Measurements from ENCODE around the gene ACVR1.
A peak's percentile ranks its signal among the peaks of the same experiment; 100 is the strongest.
"Not testable (repeated sequence)": the region's sequence is repeated elsewhere in the genome, so short reads cannot be mapped to it uniquely, and the experiment has no call there.

The ACVR1 gene

DNA sequence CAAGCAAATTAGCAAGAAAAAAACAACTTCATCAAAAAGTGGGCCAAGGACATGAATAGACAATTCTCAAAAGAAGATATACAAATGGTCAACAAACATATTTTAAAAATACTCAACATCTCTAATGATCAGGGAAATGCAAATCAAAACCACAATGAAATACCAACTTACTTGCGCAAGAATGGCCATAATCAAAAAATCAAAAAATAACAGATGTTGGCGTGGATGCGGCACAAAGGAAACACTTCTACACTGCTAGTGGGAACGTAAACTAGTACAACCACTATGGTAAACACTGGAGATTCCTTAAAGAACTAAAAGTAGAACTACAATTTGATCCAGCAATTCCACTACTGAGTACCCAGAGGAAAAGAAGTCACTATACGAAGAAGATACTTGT lies 119.7 kb downstream of the ACVR1 start:
- not testable (repeated sequence) for DNase-seq (ENCODE audit: low read depth)

GRCh38 chr2:157751462-157752058 lies 124.6 kb downstream of the ACVR1 start:
- DNase-seq (ENCODE audit: low read depth), result peak; percentile 3

DNA sequence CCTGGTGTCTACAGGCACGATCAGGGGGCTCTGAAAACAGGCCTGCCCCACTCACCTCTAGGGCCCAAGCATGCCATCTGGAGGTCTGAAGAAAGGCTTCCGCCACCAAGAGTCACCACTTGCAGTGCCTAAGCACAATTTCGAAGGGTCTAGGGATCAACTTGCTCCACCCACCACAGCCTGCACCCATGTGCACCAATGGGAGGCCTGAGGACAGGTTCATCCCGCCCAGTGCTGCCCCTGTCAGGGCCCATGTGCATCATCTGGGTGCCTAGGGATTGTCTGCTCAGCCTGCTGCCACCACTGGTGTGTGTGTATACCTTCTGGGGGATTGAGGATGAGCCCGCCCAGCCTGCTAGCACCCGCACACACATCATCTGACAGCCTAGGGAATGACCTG lies 126.4 kb downstream of the ACVR1 start:
- DNase-seq (ENCODE audit: low read depth), result no peak

DNA sequence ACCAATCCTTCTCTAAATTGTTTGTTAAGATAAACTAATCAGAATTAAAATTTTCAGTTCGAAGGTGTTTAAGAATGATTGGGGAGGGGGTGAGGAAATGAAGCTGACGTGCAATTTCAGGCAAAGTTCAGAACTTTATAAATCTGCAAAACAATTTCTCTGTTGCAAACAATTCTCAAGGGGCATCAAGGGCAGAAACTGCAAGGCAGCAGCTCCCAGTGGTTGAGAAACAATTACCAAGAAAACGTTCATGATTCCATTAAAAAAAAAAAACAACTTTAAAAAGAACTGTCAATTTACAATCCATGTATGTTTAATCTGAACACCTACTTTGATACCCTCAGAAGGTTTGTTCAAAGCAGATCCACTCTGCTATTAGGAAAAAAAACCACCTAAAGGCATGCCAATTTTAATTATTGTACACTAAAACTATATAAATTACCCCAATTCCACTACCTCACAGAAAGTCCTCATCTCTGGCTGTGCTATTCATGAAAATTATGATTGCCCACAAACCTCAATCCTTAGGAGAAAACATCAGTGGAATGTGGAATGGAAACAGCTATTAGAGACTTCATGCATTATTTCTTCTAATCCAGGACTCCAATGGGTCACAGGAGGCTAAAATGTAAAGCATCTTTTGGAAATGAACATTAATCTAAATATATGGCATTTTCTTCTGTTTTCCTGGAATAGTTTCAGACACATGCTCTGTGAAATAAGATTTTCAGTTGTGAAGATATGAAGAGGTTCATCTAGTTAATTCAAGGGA lies 127.6 kb downstream of the ACVR1 start:
- DNase-seq (ENCODE audit: low read depth), result no peak

- no peak for DNase-seq (ENCODE audit: low read depth)
Observed at GRCh38 chr2:157747695-157748370, 128.3 kb downstream of the ACVR1 start.

DNA sequence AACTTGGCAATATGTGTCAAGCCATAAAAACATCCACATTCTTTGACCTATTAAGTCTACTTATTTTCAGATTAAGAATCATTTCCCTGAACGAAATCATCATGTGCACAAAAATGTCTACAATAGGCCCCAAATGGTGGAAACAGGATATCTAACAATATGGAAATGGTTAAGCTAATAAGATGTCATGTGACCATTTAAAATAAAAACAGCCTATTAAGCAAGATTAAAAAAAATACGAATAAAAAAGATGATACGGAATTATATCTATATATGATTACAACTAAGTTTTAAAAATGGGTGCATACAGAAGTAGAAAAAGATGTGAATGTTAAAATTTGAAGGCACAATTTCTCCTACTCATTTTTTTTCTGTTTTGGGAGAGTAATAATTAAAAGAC lies 128.8 kb downstream of the ACVR1 start:
- DNase-seq (ENCODE audit: low read depth), result no peak

DNA sequence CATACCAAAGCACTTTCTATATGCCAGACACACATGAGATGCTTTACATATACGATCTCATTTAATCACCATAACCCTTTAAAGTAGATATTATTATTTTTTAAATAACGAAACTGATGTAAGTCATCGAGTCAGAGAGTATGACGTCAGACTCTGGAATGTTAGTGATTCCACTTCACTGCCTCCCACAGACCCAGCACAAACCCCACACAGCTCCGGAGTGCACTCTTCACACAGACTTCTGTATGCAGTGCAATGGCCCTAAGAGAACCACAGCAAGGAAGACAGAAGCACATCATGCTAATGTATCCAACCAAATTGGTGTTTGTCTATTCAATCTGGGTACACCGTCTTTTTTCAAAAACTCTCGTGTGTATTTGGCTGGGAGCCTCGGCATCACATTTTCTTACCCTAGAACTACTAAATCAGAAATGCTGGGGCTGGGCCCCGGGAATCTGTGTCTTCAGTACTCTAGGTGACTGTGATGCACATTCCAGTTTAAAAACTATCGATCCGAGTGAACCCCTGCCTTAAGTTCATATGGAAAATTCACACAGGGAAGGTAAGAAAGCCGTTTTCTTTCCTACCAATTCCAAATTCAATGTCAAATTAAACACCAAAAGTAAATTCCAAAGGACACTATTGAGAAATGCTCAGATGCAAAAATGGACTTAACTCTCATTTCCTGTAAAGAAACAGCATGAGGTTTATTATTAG lies 129.7 kb downstream of the ACVR1 start:
- no peak for DNase-seq (ENCODE audit: low read depth)

- DNase-seq (ENCODE audit: low read depth), result no peak
Observed at GRCh38 chr2:157744571-157745076, 131.5 kb downstream of the ACVR1 start.

- DNase-seq (ENCODE audit: low read depth), result no peak
Observed at GRCh38 chr2:157743051-157743450, 133.1 kb downstream of the ACVR1 start.

DNA sequence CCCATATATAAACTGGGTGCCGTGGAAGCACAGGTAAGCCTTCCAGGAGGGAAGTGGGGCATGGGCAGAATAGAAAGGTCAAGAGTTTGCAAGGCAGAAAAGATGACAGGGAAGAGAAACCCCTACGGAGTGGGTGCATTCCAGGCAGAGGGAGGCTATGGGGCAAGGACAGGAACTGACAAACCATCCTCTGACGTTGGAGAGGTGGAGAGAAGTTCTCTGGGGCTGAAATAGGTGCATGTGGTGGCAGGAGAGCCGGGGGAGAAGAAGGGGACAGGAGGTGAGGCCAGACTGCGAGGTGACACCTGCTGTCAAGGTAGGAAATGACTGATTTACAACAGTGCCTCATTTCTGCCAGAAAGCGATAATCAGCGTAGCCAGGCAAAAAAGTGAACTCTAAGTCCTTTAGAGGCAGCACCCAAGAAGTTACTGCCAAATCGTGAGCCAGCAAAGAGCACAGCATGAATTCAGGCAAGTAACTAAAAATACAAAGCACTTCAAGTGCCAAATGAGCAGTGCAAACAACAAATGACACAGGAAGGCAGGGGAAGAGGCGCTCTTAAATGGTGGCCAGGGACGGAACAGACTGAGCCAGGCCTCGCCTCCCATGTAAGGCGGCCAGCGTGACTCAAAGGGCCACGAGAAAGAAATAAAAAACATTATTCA lies 134.2 kb downstream of the ACVR1 start:
- no peak for DNase-seq (ENCODE audit: low read depth)

GRCh38 chr2:157737656-157738055 lies 138.5 kb downstream of the ACVR1 start:
- no peak for DNase-seq (ENCODE audit: low read depth)

- DNase-seq (ENCODE audit: low read depth), result no peak
Observed at GRCh38 chr2:157735532-157735931, 140.6 kb downstream of the ACVR1 start.

DNA sequence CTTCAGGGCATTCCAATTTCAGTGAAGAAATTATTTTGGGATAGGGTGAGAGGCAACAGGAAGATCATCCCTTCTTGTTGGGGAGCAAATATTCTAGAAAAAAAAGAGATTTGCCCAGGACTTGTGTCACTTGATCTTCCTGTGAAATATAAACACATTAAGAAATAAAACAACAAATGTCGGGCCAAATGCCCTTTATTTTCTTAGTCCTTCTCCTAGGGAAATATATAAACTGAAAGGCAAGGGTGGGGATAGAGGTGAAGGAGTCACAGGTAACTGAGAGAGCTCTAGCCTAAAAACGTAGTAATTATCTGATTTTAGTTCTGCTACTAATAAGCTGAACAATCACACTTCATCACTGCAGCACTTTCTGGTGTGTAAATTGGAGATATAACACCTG lies 142.9 kb downstream of the ACVR1 start:
- DNase-seq (ENCODE audit: low read depth), result no peak

DNA sequence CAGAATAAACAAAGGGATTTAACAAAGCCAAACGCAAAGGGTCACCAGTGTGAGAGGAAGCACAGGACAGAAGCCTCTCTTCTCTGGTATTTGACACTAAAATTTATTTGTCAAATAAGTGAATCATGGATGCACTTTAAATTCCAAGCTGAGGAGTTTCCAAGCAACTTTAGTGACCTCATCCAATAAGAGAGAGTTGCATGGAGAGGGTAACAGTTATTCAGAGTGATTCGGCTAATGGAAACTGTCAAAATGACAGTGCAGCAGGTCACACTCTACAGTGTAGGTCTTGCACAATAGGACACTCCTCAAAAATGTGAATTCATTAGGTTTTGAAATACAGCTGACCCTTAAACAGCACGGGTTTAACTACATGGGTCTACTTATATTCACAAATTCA lies 143.5 kb downstream of the ACVR1 start:
- no peak for DNase-seq (ENCODE audit: low read depth)

DNA sequence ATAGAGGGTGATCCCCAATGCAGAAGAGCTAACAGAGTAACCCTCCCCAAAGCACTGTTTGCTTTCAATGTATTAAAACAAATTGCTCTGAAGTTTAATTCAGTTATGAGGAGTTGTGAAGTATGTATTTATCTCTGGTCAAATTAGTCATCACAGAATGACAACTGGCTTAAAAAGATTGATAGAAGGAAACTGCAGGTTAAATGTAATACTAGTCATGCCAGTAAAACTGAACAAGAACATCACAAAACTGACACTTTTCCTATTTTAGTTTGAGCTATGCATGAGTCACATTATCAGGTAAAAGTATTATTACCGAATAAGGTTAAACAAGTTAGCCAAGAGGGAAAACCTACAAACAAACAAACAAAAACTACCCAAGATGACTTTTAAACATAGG lies 148.4 kb downstream of the ACVR1 start:
- DNase-seq (ENCODE audit: low read depth), result no peak

DNA sequence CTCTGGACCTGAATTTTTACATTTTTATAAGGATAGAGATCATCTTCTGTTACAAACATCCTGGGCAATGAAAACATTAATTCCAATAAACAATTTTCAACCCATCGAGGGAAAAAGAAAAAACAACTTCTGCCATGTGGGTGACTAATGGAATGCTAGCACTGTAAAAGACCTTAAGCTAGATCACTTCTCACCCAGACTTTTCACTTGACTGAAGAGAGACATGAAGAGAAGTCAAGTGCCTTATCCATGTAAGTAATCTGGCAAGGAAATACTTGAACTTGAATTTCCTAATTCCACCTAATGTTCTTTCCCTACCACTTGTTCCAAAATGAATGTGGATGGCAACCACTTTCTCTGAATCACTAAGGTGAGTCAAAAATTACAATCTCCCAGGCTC lies 149.2 kb downstream of the ACVR1 start:
- no peak for DNase-seq (ENCODE audit: low read depth)

GRCh38 chr2:157725846-157726245 lies 150.3 kb downstream of the ACVR1 start:
- no peak for DNase-seq (ENCODE audit: low read depth)

DNA sequence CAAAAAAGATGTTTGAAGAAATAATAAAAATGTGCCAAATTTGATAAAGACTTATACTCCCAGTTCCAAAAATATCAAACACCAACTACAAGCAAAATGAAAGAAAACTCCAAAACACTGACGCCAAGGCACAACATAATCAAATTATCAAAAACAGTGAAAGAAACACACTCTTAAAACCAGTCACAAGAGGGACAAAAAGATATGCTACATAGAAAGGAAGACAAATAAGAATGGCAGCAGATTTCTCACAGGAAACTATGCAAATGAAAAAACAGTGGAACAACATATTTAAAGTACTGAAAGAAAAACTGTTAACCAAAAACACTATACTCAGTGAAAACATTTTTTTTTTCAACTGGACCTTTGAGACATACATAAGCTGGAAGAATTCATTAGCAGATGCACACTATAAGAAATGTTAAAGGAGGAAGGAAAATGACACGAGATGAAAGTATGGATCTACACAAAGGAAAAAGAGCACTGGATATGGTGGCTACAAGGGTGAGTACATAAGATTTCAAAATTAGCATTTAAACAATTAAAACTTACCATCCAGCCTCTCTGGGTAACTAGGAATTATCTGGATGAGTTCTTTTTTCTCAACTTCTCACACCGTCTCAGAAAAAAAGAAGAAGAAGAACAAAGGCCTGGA lies 153.4 kb downstream of the ACVR1 start:
- DNase-seq (ENCODE audit: low read depth), result no peak

DNA sequence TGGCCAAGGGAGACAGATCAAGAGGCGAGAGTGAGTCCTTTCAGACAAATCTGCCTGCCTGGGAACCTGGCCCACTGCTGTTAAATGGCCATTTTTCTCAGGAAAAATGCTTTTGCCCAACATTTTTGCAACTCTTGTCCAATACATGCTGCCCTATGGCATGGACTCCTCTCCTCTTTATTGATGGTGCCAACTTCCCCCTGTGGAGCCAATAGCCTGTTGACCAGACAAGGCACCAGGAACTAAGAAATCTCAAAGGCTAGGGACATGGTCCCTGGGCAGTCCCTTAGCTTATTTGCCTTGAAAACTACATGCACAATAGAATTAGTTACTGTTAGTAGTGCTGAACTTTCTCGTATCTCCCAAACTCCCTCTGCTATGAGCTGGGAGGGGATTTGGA lies 155.6 kb downstream of the ACVR1 start:
- no peak for DNase-seq (ENCODE audit: low read depth)

DNA sequence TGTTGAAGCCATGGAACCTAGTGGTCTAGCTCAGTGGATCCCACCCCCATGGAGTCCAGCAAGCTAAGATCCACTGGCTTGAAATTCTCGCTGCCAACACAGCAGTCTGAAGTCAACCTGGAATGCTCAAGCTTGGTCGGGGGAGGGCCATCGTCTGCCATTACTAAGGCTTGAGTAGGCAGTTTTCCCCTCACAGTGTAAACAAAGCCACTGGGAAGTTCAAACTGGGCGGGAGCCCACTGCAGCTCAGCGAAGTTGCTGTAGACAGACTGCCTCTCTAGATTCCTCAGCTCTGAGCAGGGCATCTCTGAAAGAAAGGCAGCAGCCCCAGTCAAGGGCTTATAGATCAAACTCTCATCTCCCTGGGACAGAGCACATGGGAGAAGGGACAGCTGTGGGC lies 171.5 kb downstream of the ACVR1 start:
- not testable (repeated sequence) for DNase-seq (ENCODE audit: low read depth)

GRCh38 chr2:157704148-157704547 lies 172.0 kb downstream of the ACVR1 start:
- DNase-seq (ENCODE audit: low read depth), result not testable (repeated sequence)

All from CMK (cell line).